IMR-90 (cell line): ENCODE data around the gene ALDH2. TPM values are rescaled to one million over a fixed set of nuclear protein-coding genes. Genes with fewer than 3 reads are reported as not detected.

Experiments
- ATAC-seq: fragments of 200-7000 bp; cut with Tn5 transposase; 2 replicates; pipeline ENCODE4 v1.9.1; 2020; ENCODE audit warnings: low read depth, mild to moderate bottlenecking, moderate library complexity
- BruUV-seq: library from RNA; stranded (reverse); fragments of 400-500 nt; replicated peaks from 2 replicates; lab custom pipeline; 2021; lab: Mats Ljungman, UMichigan
- CTCF ChIA-PET: fragments of 300-600 bp; formaldehyde crosslinking; extraction: SDS; loops from one replicate; lab custom pipeline; 2021; ENCODE audit warnings: antibody characterized with exemption; lab: Yijun Ruan, JAX
- POLR2A ChIA-PET: fragments of 300-600 bp; sonication (Branson Sonifier 250); formaldehyde crosslinking; loops from one replicate; lab custom pipeline; 2022; ENCODE audit warnings: antibody characterized with exemption; ENCODE audit not compliant: unreplicated experiment; lab: Charles Lee
- DNase-seq: peaks from one replicate; pipeline ENCODE4 v3.0.0; 2013
- H2AFZ ChIP-seq: replicated peaks from 2 replicates; pipeline ENCODE3; 2013; ENCODE audit warnings: low read length, mild to moderate bottlenecking; ENCODE audit not compliant: poor library complexity
- H2AK5ac ChIP-seq: 2 replicates; pipeline ENCODE4 v1.6.1; 2013; ENCODE audit warnings: low read depth, low read length, inconsistent platforms
- H2AK9ac ChIP-seq: replicated peaks from 2 replicates; pipeline ENCODE3; 2013; ENCODE audit warnings: mild to moderate bottlenecking, low read depth, low read length, moderate library complexity; ENCODE audit not compliant: poor library complexity
- H2BK120ac ChIP-seq: 2 replicates; pipeline ENCODE4 v1.6.1; 2013; ENCODE audit warnings: low read depth, low read length, inconsistent platforms
- H2BK15ac ChIP-seq: 3 replicates; pipeline ENCODE4 v1.6.1; 2013; ENCODE audit warnings: low read depth, low read length, inconsistent platforms
- H2BK20ac ChIP-seq: 2 replicates; pipeline ENCODE4 v1.6.1; 2013; ENCODE audit warnings: low read depth, mild to moderate bottlenecking, inconsistent platforms, low read length, moderate library complexity
- H2BK5ac ChIP-seq: 2 replicates; pipeline ENCODE4 v1.6.1; 2013; ENCODE audit warnings: mild to moderate bottlenecking, low read depth, low read length, inconsistent platforms; ENCODE audit not compliant: poor library complexity, severe bottlenecking
- H3K14ac ChIP-seq: replicated peaks from 2 replicates; pipeline ENCODE4 v1.6.1; 2013; ENCODE audit warnings: low read depth, low read length, inconsistent platforms
- H3K18ac ChIP-seq: 2 replicates; pipeline ENCODE4 v1.6.1; 2013; ENCODE audit warnings: low read depth, low read length, control low read depth
- H3K23ac ChIP-seq: 2 replicates; pipeline ENCODE4 v1.6.1; 2013; ENCODE audit warnings: low read depth, low read length, inconsistent platforms
- H3K27ac ChIP-seq: 2 replicates; pipeline ENCODE4 v1.5.1; 2013; ENCODE audit warnings: mild to moderate bottlenecking, control low read depth, low read length; ENCODE audit not compliant: insufficient read depth
- H3K27me3 ChIP-seq: 2 replicates; pipeline ENCODE4 v1.6.1; 2013; ENCODE audit warnings: low read length; ENCODE audit not compliant: control insufficient read depth, insufficient read depth
- H3K36me3 ChIP-seq: 2 replicates; pipeline ENCODE4 v1.6.1; 2013; ENCODE audit warnings: low read length, mixed read lengths; ENCODE audit not compliant: control insufficient read depth, insufficient read depth
- H3K4ac ChIP-seq: 2 replicates; pipeline ENCODE4 v1.6.1; 2013; ENCODE audit warnings: low read depth, low read length, inconsistent platforms
- H3K4me1 ChIP-seq: 2 replicates; pipeline ENCODE4 v1.6.1; 2013; ENCODE audit warnings: low read length, mixed read lengths; ENCODE audit not compliant: control insufficient read depth, insufficient read depth
- H3K4me2 ChIP-seq: 2 replicates; pipeline ENCODE4 v1.6.1; 2013; ENCODE audit warnings: low read depth, mild to moderate bottlenecking, control low read depth, low read length, moderate library complexity
- H3K4me3 ChIP-seq: 2 replicates; pipeline ENCODE4 v1.5.1; 2013; ENCODE audit warnings: low read depth, mild to moderate bottlenecking, control low read depth, low read length, moderate library complexity; ENCODE audit not compliant: insufficient read depth
- H3K56ac ChIP-seq: 2 replicates; pipeline ENCODE4 v1.6.1; 2013; ENCODE audit warnings: low read length, inconsistent platforms; ENCODE audit not compliant: insufficient read depth; ENCODE audit errors: extremely low read depth
- H3K79me1 ChIP-seq, 2 experiments: 2 replicates each; pipeline ENCODE4 v1.6.1; 2013; ENCODE audit warnings: low read length in 2 of 2, inconsistent platforms in 1 of 2, low read depth in 1 of 2
- H3K9ac ChIP-seq: 2 replicates; pipeline ENCODE4 v1.6.1; 2013; ENCODE audit warnings: low read depth, low read length, control low read depth
- H3K9me1 ChIP-seq: 2 replicates; pipeline ENCODE4 v1.6.1; 2013; ENCODE audit warnings: low read length, inconsistent platforms; ENCODE audit not compliant: insufficient read depth
- H3K9me3 ChIP-seq: 2 replicates; pipeline ENCODE4 v1.6.1; 2013; ENCODE audit warnings: low read length; ENCODE audit not compliant: control insufficient read depth, insufficient read depth
- H4K20me1 ChIP-seq: 2 replicates; pipeline ENCODE4 v1.6.1; 2013; ENCODE audit warnings: low read length, inconsistent platforms; ENCODE audit not compliant: insufficient read depth
- H4K5ac ChIP-seq: 2 replicates; pipeline ENCODE4 v1.6.1; 2013; ENCODE audit warnings: mild to moderate bottlenecking, low read depth, low read length, control low read depth
- H4K8ac ChIP-seq, 2 experiments: 2 replicates each; pipeline ENCODE4 v1.6.1; 2013; ENCODE audit warnings: low read depth in 2 of 2, low read length in 2 of 2, control low read depth in 1 of 2, inconsistent platforms in 1 of 2
- H4K91ac ChIP-seq: 2 replicates; pipeline ENCODE4 v1.6.1; 2013; ENCODE audit warnings: low read depth, low read length, inconsistent platforms; ENCODE audit not compliant: insufficient read depth
- BHLHE40 ChIP-seq: fragments of 150-350 bp; IDR thresholded peaks from 2 replicates; pipeline ENCODE4 v1.6.1; 2016; ENCODE audit warnings: mild to moderate bottlenecking, low read depth, low read length
- CEBPB ChIP-seq: IDR thresholded peaks from 2 replicates; pipeline ENCODE4 v1.6.1; 2012; ENCODE audit warnings: low read depth, low read length, improper control_type of control experiment
- CHD1 ChIP-seq: IDR thresholded peaks from 2 replicates; pipeline ENCODE4 v1.6.1; 2012; ENCODE audit warnings: low read depth, low read length, improper control_type of control experiment
- FOS ChIP-seq: fragments of 150-350 bp; IDR thresholded peaks from 2 replicates; pipeline ENCODE4 v1.6.1; 2016; ENCODE audit warnings: low read depth, low read length
- MAFK ChIP-seq: IDR thresholded peaks from 2 replicates; pipeline ENCODE4 v1.6.1; 2012; ENCODE audit warnings: low read depth, low read length, improper control_type of control experiment
- MAZ ChIP-seq: IDR thresholded peaks from 2 replicates; pipeline ENCODE4 v1.6.1; 2012; ENCODE audit warnings: low read depth, mild to moderate bottlenecking, low read length, improper control_type of control experiment, moderate library complexity, borderline replicate concordance
- MXI1 ChIP-seq: IDR thresholded peaks from 2 replicates; pipeline ENCODE4 v1.6.1; 2012; ENCODE audit warnings: low read depth, mild to moderate bottlenecking, low read length, moderate library complexity, borderline replicate concordance
- NFE2L2 ChIP-seq: fragments of 150-350 bp; IDR thresholded peaks from 2 replicates; pipeline ENCODE4 v1.6.1; 2016; ENCODE audit warnings: low read depth, mild to moderate bottlenecking, low read length
- POLR2A ChIP-seq: IDR thresholded peaks from 2 replicates; pipeline ENCODE4 v1.6.1; 2012; ENCODE audit warnings: mild to moderate bottlenecking, low read depth, low read length
- RAD21 ChIP-seq: IDR thresholded peaks from 2 replicates; pipeline ENCODE4 v1.6.1; 2012; ENCODE audit warnings: low read length, improper control_type of control experiment
- RCOR1 ChIP-seq: IDR thresholded peaks from 2 replicates; pipeline ENCODE4 v1.6.1; 2012; ENCODE audit warnings: mild to moderate bottlenecking, low read length, improper control_type of control experiment; ENCODE audit not compliant: insufficient replicate concordance
- RFX5 ChIP-seq: IDR thresholded peaks from 2 replicates; pipeline ENCODE4 v1.8.0; 2012; ENCODE audit warnings: low read depth, mild to moderate bottlenecking, low read length, moderate library complexity
- SMC3 ChIP-seq: fragments of 150-350 bp; IDR thresholded peaks from 2 replicates; pipeline ENCODE4 v1.6.1; 2016; ENCODE audit warnings: low read depth, mild to moderate bottlenecking, antibody characterized with exemption, low read length, moderate library complexity
- WGBS, 2 experiments: methylation state at CpG; one replicate each; pipeline versions ENCODE4 v1.1.5 to v1.1.7; 2013; ENCODE audit warnings: missing lambda C conversion rate in 2 of 2; ENCODE audit not compliant: insufficient read length in 1 of 2; ENCODE audit errors: extremely low coverage in 2 of 2; 5-methylcytosine and 5-hydroxymethylcytosine counted together
- dilution Hi-C: fragments of 300-500 bp; cut with HindIII; formaldehyde crosslinking; loops from one replicate; pipeline ENCODE4 v1.14.3; 2018; ENCODE audit warnings: low sequenced_read_pairs; ENCODE audit not compliant: unreplicated experiment
- in situ Hi-C: fragments of 300-500 bp; cut with MboI; formaldehyde crosslinking; loops from 3 replicates; pipeline ENCODE4 v1.14.3; 2019; ENCODE audit warnings: low sequenced_read_pairs, inconsistent platforms, mixed read lengths
- intact Hi-C: fragments of 100-400 bp; cut with micrococcal nuclease; formaldehyde crosslinking; loops from 2 replicates; pipeline ENCODE4 v1.10.0; 2022
- polyA plus RNA-seq, 3 experiments: library from polyadenylated mRNA; depleted of rRNA; stranded (reverse); fragments of >200 nt; gene quantifications; 2 replicates each; pipeline ENCODE4 v1.2.3, GENCODE V29; 2012; ENCODE audit warnings: low replicate concordance in 1 of 3
- total RNA-seq: library from RNA; depleted of rRNA; stranded (reverse); fragments of >200 nt; gene quantifications from 2 replicates; pipeline ENCODE4 v1.2.3, GENCODE V29; 2012
- TF ChIP-seq, protein P1 (sequence below): fragments of 150-350 bp; IDR thresholded peaks from 2 replicates; pipeline ENCODE4 v1.6.1; 2016; ENCODE audit warnings: low read depth, mild to moderate bottlenecking, low read length, moderate library complexity, borderline replicate concordance
- TF ChIP-seq, protein P2 (sequence below): conservative IDR thresholded peaks from 2 replicates; pipeline ENCODE4 v1.5.1; 2012; ENCODE audit warnings: mild to moderate bottlenecking, low read depth, low read length, improper control_type of control experiment
- TF ChIP-seq, protein P3 (sequence below): fragments of 150-350 bp; IDR thresholded peaks from 2 replicates; pipeline ENCODE4 v1.6.1; 2017; ENCODE audit warnings: mild to moderate bottlenecking, antibody characterized with exemption, low read length, low read depth

Gene ALDH2
- total and polyA plus RNA-seq, 2 of the 4 experiments (the other 2 are of a cell fraction): 16.0 to 41.2 TPM

DNA sequence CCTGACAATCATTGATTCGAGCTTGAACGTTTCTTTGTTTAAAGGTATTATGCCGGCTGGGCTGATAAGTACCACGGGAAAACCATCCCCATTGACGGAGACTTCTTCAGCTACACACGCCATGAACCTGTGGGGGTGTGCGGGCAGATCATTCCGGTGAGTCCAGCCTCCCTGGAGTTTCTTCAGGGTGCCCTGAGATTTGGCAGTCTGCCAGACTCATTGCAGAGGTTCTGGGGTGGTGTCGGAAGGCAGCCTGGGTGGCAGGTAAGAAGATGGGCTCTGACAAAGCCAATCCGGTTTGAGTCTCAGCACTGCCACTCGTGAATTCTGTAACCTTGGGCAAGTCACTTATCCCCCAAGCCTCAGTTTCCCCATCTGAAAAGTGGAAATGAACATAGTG lies 23.0 kb downstream of the ALDH2 start:
- no peak overlapping the region for H2AK9ac ChIP-seq
- BruUV-seq: no TSS peak
- H4K20me1 ChIP-seq: no peaks in the 10 kb centered on the region
- no peak overlapping the region for H3K18ac ChIP-seq
- H2AK5ac ChIP-seq: no peak overlapping the region
- dilution Hi-C loops: no loop called here
- in situ Hi-C loops: no loop called here
- peaks cover 61% of the 10 kb centered on the region for H3K36me3 ChIP-seq
- no peak overlapping the region for H3K9ac ChIP-seq
- ChIA-PET CTCF (no interaction called here), POLR2A (no interaction called here)
- no peak overlapping the region for H2BK20ac ChIP-seq
- H3K4me1 ChIP-seq: peaks cover 6% of the 10 kb centered on the region; the same call in 1 of the 2 replicates
- intact Hi-C loops: no loop called here
- H2BK15ac ChIP-seq: no peak overlapping the region
- no peaks in the 10 kb centered on the region for H3K9me3 ChIP-seq
- ATAC-seq (no peak), DNase-seq (no peak)
- H4K91ac ChIP-seq: no peak overlapping the region
- H3K4me2 ChIP-seq: no peak overlapping the region
- no peak overlapping the region for H2BK120ac ChIP-seq
- no peak overlapping the region for H3K4ac ChIP-seq
- H3K4me3 ChIP-seq: no peak overlapping the region
- no peaks in the 10 kb centered on the region; a peak in 1 of 4 replicates for H3K79me1 ChIP-seq
- H3K27me3 ChIP-seq: no peaks in the 10 kb centered on the region
- peaks cover 11% of the 10 kb centered on the region for H3K9me1 ChIP-seq
- 88% methylated on average over 4 of the region's 11 CpGs; no CpG with 5 or more reads in 1 of the 2 experiments for WGBS, 2 experiments
- no peak for TF ChIP-seq BHLHE40
- TF ChIP-seq RAD21: no peak
- no peak for TF ChIP-seq RFX5
- TF ChIP-seq CEBPB: no peak
- no peak for TF ChIP-seq MXI1
- TF ChIP-seq POLR2A: no peak
- TF ChIP-seq CHD1: no peak
- TF ChIP-seq, protein P1, sequence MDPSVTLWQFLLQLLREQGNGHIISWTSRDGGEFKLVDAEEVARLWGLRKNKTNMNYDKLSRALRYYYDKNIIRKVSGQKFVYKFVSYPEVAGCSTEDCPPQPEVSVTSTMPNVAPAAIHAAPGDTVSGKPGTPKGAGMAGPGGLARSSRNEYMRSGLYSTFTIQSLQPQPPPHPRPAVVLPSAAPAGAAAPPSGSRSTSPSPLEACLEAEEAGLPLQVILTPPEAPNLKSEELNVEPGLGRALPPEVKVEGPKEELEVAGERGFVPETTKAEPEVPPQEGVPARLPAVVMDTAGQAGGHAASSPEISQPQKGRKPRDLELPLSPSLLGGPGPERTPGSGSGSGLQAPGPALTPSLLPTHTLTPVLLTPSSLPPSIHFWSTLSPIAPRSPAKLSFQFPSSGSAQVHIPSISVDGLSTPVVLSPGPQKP: no peak
- no peak for TF ChIP-seq FOS
- no peak for TF ChIP-seq RCOR1
- no peak for TF ChIP-seq MAFK
- TF ChIP-seq MAZ: no peak
- no peak for TF ChIP-seq NFE2L2
- TF ChIP-seq, protein P2, sequence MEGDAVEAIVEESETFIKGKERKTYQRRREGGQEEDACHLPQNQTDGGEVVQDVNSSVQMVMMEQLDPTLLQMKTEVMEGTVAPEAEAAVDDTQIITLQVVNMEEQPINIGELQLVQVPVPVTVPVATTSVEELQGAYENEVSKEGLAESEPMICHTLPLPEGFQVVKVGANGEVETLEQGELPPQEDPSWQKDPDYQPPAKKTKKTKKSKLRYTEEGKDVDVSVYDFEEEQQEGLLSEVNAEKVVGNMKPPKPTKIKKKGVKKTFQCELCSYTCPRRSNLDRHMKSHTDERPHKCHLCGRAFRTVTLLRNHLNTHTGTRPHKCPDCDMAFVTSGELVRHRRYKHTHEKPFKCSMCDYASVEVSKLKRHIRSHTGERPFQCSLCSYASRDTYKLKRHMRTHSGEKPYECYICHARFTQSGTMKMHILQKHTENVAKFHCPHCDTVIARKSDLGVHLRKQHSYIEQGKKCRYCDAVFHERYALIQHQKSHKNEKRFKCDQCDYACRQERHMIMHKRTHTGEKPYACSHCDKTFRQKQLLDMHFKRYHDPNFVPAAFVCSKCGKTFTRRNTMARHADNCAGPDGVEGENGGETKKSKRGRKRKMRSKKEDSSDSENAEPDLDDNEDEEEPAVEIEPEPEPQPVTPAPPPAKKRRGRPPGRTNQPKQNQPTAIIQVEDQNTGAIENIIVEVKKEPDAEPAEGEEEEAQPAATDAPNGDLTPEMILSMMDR: no peak
- TF ChIP-seq, protein P3, sequence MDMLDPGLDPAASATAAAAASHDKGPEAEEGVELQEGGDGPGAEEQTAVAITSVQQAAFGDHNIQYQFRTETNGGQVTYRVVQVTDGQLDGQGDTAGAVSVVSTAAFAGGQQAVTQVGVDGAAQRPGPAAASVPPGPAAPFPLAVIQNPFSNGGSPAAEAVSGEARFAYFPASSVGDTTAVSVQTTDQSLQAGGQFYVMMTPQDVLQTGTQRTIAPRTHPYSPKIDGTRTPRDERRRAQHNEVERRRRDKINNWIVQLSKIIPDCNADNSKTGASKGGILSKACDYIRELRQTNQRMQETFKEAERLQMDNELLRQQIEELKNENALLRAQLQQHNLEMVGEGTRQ: no peak
- no peak for TF ChIP-seq SMC3
- H4K8ac ChIP-seq: no peak overlapping the region
- H3K14ac ChIP-seq: no peak overlapping the region
- H2BK5ac ChIP-seq: no peak overlapping the region
- H3K56ac ChIP-seq: no peak overlapping the region
- H3K27ac ChIP-seq: no peak overlapping the region
- no peak overlapping the region for H2AFZ ChIP-seq
- no peak overlapping the region; the same call in 1 of the 2 replicates for H4K5ac ChIP-seq
- no peak overlapping the region for H3K23ac ChIP-seq
